ENCODE results near the gene GRIN2A.

The GRIN2A gene

GRCh38 chr16:9849697-9850245 is 332.5 kb downstream of the GRIN2A start:
- no peak for DNase-seq

GRCh38 chr16:9847146-9847545 is 335.1 kb downstream of the GRIN2A start:
- no peak for DNase-seq

- no peak for DNase-seq
Observed at GRCh38 chr16:9846362-9847099, 335.7 kb downstream of the GRIN2A start.

DNA sequence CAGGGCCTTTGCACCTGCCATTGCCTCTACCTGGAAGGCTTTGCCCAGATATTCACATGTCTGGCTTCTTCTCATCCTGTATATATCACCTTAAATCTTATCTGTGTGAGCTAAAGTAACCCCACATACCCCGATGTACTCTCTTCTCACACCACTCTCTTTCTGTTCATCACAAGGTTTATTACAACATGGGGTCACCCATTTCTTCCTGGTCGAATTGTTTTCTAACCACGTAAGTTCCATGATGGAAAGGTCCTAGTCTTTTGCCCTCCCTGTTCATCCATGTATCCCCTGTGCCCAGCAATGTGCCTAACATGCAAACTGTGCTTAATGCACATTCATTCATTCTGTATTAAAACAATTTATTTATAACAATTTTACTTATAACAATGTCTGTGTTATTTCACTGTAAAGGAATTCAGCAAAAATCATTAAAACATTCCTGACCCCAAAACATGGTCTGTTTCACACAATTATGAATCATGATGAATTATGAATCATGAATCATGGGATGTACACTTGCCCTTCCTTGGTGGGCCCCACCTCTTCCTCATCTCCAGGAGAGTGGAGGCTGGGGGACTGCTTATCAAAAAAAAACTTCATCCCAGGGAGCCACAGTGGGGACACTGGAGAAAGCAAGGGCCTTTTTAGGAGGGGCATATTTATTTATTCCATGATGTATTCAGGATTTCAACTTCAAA is 336.4 kb downstream of the GRIN2A start:
- DNase-seq = no peak

DNA sequence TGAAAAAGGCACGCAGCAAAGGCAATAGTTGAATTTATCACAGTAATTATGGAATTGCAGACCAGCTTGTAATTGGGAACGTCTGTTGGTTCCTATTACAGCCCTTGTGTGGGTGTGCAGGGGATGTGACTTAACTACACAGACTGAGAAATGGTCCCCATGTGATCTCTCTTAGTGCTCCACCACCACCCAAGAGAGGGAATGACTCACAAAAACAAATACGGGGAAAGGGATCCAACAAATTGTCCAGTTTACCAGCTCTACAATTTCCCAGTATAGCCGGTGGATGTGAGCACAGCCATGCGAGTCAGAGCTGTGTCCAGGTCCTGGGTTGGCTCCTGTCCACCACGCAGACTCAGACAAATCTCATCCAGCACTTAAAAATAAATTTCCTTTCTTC is 337.9 kb downstream of the GRIN2A start:
- DNase-seq = no peak

GRCh38 chr16:9843424-9844018 is 338.7 kb downstream of the GRIN2A start:
- no peak for DNase-seq

DNA sequence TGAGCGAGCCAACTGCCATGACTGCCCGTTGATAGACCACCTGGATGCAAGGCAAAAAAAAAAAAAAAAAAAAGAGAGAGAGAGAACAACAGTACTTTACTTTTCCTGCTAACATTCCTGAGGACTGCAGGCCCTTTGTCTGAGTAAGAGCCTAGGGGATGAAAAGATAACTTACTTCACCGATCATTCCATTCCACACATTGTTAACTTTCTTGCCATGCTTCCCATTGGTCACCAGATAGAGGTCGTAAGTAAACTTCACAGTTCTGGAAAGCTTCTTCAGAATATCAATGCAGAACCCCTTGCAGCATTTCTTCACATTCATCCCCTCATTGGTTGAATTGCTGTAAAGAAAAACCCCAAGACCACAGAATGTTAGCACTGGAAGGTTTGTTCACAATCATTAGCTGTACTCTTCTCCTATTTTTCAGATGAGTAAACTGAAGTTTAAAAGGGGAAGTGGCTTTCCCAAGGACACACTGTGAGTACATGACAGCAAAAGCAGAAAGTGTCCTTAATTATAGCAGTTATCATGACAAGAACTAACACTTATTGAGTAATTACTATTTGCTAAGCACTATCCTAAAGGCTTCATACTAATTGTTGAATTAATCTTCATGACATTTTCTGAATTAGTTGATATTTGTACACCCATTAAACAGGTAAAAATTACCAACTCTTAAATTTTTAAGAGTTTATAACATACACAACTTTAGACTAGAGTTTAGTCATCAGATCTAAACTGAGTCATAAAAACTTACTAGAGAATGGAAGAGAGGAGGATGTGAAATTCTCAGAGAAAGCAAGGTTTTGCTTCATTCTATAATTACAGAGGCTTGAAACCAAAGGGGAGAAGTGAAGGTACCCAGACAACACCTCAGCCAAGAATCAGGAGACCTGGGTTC is 341.2 kb downstream of the GRIN2A start:
- DNase-seq = no peak

DNA sequence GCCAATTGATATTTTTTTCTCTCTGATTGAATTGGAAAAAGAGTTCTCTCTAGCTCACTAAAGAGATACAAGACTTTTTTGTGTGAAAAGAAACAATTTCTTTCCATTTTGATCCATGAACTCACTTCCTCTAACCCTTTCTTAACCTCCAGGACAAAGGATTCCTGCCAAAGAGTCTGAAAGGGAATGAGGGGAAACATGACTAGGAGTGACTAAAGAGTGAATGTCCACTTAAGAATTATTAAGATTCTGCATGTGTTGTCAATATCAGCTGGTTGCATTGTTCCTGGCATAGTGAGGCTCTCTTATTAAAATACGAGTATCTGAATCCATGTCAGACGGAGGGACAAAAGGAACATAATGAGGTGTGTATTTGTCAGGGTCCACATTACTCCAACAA is 344.7 kb downstream of the GRIN2A start:
- DNase-seq = no peak

DNA sequence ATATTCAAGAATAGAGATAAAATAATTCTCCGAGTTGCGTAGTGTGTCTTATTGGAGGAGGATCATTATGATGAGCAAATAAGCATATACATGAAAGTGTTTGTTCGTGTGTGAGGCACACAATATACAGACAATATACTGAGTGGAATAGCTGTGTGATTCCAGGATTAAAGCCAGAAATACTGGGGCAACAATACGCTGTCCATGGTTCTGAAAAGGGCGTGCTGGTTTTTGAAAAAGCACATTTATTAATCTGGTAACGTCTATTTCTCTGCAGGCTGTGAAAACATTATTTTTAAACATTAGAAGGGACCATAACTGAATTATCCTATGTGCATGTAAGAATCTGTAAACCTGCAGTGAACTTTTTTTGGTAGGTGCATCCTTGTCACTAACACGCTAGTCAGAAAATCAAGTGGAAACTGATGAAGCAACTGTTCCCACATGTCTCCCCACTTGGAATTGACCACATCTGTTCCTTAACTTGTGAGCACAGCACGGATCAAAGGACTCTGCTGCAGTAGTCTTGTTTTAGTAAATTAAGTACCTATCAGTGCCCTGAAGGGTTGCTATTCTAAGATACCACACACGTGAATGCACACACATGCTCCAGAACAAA is 346.0 kb downstream of the GRIN2A start:
- DNase-seq = no peak

DNA sequence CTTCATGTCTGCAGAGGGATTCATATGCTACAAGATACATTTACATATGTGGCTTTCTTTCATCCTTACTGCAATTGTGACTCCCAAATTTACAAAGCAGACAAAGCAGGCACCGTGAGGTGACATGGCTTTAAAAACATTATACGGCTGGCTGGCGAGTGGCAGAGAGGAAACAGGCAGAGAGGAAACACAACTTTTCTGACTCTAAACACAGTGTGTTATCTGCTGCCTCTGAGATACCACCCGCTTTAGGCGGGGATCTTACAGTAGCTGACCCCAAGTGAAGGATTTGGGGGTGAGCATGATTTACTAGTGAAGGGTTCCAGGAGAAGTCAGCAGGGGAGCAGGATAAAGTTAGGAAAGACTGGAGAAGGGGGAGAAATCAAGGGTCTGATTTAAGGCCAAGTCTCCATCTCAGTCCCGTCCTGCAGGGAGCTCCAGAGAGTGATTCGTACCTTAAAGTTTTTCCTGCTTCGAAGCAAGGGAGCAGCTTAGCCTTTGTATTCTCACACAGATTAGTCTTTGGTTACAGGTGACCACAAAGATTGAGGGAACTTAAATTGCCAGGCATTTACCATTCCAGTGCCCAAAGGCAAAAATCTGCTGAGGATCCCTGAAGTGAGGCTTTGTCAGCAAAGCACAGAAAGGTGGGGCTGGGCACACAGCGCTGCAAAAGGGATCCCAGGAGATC is 355.0 kb downstream of the GRIN2A start:
- no peak for DNase-seq

GRCh38 chr16:9826656-9827055 is 355.6 kb downstream of the GRIN2A start:
- DNase-seq = no peak

DNA sequence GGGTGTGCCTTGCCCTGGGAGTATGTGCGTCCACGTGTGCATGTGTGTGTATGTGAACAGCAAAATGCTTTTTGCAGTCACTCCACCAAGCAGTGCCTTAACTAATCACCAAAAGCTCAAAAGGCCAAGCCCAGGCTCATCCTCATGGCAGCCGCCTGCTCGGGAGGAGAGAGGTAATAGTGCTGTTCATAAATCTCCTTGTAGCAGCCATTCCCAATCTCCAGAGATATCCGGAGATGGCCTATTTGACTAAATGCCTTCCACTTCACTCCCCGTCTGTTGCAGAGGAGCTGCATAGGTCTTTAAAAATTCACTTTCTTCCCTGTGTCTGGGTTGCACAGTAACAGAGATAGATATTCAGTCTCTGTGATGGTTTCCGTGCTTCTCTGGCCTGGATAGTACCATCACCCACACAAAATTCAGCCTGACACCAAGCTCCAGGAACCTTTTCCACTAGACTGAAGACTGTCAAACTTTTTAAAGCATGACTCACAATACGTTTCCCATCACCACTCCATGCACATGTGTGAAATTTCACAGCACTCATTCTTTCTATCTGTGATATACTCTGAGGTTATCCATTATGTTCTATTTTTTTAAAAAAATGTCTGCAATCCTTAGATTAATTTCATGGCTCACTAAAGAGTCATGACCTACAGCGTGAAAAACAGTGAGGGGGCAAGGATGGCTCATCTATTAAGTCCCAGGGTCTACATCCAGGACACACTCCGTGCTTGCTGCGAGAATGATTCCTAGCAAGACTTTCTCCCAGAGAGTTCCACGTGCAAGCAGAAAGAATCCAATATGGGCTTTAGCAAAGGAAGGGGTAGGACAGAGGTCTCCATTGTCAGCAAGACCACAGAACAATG is 357.8 kb downstream of the GRIN2A start:
- no peak for DNase-seq

DNA sequence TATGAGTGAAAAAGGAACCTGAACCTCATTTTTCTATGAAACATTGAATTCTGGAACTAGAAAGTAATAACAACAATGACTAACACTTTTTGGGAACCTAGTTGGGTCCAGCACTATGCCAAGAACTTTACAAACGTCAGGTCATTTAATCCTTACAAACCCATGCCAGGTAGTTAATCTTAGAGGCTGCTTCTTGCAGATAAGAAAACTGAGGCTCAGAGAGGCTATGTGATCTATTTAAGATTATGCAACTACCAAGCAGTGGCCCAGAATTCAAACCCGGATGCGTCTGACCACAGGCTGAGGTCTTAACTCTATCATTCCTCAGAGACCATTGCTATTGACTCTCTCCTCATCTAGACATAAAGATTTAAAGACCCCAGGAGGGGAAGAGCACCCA is 358.7 kb downstream of the GRIN2A start:
- no peak for DNase-seq

- DNase-seq = no peak
Observed at GRCh38 chr16:9821970-9822369, 360.3 kb downstream of the GRIN2A start.

- no peak for DNase-seq
Observed at GRCh38 chr16:9821331-9821730, 360.9 kb downstream of the GRIN2A start.

GRCh38 chr16:9820476-9821246 is 361.6 kb downstream of the GRIN2A start:
- no peak for DNase-seq

- DNase-seq = no peak
Observed at GRCh38 chr16:9818702-9819101, 363.5 kb downstream of the GRIN2A start.

DNA sequence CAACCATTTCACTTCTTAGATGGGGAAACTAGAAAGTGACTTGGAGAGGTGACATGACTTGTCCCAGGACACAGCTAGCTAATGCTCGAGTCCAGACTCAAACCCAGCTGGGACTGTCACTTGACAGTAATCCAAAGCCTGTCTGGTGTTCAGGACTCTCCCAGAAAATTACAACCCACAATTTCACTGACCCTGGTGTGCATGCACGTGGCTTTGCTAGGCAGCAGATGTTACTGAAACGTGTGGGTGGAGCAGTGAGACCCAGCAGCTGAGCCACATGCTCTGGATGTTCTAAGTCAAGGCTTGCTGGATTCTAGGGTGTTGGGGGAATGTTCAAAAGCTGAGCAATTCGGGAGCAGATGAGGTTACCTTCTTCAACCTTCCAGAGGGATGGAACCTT is 364.6 kb downstream of the GRIN2A start:
- DNase-seq = no peak

DNA sequence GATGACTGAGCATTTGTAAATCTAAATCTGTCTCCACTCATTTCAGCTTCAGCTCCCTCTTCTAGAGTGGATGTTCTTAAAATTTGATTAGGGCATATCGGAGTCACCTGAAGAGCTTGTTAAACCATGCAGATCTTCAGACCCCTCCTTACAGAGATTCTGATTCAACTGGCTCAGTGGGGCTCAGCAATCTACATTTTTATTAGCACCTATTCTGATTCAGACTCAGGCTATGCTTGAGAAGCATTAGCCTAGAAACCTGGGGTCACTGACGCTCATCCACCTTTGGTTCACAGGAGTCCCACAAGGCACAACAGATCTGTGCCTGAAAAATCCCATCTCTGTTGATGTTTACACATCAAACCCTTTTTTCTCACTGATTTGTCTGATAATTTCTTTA is 365.6 kb downstream of the GRIN2A start:
- DNase-seq = no peak

- no peak for DNase-seq
Observed at GRCh38 chr16:9813665-9814064, 368.6 kb downstream of the GRIN2A start.

All from CD4-positive, alpha-beta T cell treated with Interferon alpha-2 for 1 hour (primary cell).